ENCODE measurements around the gene NTN3.

The NTN3 gene

GRCh38 chr16:2455081-2455845, 15.8 kb upstream of the NTN3 start:
- no peak overlapping the region for H3K23ac ChIP-seq (ENCODE audit: low read length in 2 of 2)
- no peak for DNase-seq

GRCh38 chr16:2456551-2457153, 14.4 kb upstream of the NTN3 start:
- Histone ChIP-seq H2BK12ac (ENCODE audit: low read length in 2 of 2) (no peak overlapping the region), H4K91ac (ENCODE audit: low read length) (no peak overlapping the region), H3K9ac (ENCODE audit: low read length) (no peak overlapping the region), H3K27me3 (ENCODE audit: control insufficient read depth in 1 of 2, insufficient read depth in 1 of 2, low read length in 2 of 2) (no peaks in the 10 kb centered on the region), H3K4me3 (ENCODE audit: insufficient read depth in 1 of 2, low read depth in 1 of 2, low read length in 2 of 2) (no peak overlapping the region), H3K14ac (ENCODE audit: low read length in 2 of 2) (no peak overlapping the region), H3K36me3 (ENCODE audit: control insufficient read depth in 1 of 2, insufficient read depth in 2 of 2, low read depth in 1 of 2, low read length in 2 of 2) (peaks cover 40 to 50% of the 10 kb centered on the region in 2 experiments), H3K23ac (ENCODE audit: low read length in 2 of 2) (no peak overlapping the region), H4K8ac (ENCODE audit: low read length) (no peak overlapping the region), H3K9me3 (ENCODE audit: control insufficient read depth, low read length) (no peaks in the 10 kb centered on the region), H2AK5ac (ENCODE audit: low read length, severe bottlenecking) (no peak overlapping the region), H3K79me1 (replicated peaks; ENCODE audit: low read length, poor library complexity, severe bottlenecking) (peaks cover 40% of the 10 kb centered on the region), H2BK120ac (ENCODE audit: low read depth, low read length) (no peak overlapping the region), H2AFZ (ENCODE audit: low read depth, low read length) (no peak overlapping the region), H3K27ac (ENCODE audit: low read length, poor library complexity, severe bottlenecking) (no peak overlapping the region), H3K18ac (ENCODE audit: low read depth in 1 of 2, low read length in 2 of 2) (no peak overlapping the region), H3K4me2 (ENCODE audit: low read length, poor library complexity, severe bottlenecking) (no peak overlapping the region), H2BK5ac (ENCODE audit: low read depth, low read length, poor library complexity, severe bottlenecking) (no peak overlapping the region), H3K4me1 (ENCODE audit: control insufficient read depth, insufficient read depth, low read depth, low read length) (peaks cover 30% of the 10 kb centered on the region), H2BK15ac (ENCODE audit: low read depth, poor library complexity, severe bottlenecking) (peak overlapping the region; percentile 12), H3K4ac (ENCODE audit: low read depth in 1 of 2, low read length in 2 of 2) (no peak overlapping the region)
- 95% methylated on average over 21 of the region's 21 CpGs for WGBS
- DNase-seq: no peak

More at GRCh38 chr16:2455081-2455845, 15.8 kb upstream of the NTN3 start:
- no peak overlapping the region for H4K91ac ChIP-seq (ENCODE audit: low read length)
- no peak overlapping the region for H2BK5ac ChIP-seq (ENCODE audit: low read depth, low read length, poor library complexity, severe bottlenecking)
- no peak overlapping the region for H2AK5ac ChIP-seq (ENCODE audit: low read length, severe bottlenecking)
- H3K14ac ChIP-seq (ENCODE audit: low read length in 2 of 2): no peak overlapping the region
- H3K9me3 ChIP-seq (ENCODE audit: control insufficient read depth, low read length): no peaks in the 10 kb centered on the region
- H3K79me1 ChIP-seq (replicated peaks; ENCODE audit: low read length, poor library complexity, severe bottlenecking): peaks cover 28% of the 10 kb centered on the region
- no peak overlapping the region for H3K4me3 ChIP-seq (ENCODE audit: insufficient read depth in 1 of 2, low read depth in 1 of 2, low read length in 2 of 2)
- H3K36me3 ChIP-seq (ENCODE audit: control insufficient read depth in 1 of 2, insufficient read depth in 2 of 2, low read depth in 1 of 2, low read length in 2 of 2): peaks cover 40 to 62% of the 10 kb centered on the region in 2 experiments
- no peaks in the 10 kb centered on the region for H3K27me3 ChIP-seq (ENCODE audit: control insufficient read depth in 1 of 2, insufficient read depth in 1 of 2, low read length in 2 of 2)
- H2BK120ac ChIP-seq (ENCODE audit: low read depth, low read length): no peak overlapping the region
- H3K18ac ChIP-seq (ENCODE audit: low read depth in 1 of 2, low read length in 2 of 2): no peak overlapping the region
- no peak overlapping the region for H2BK12ac ChIP-seq (ENCODE audit: low read length in 2 of 2)
- peaks cover 29% of the 10 kb centered on the region for H3K4me1 ChIP-seq (ENCODE audit: control insufficient read depth, insufficient read depth, low read depth, low read length)
- 97% methylated on average over 28 of the region's 28 CpGs for WGBS
- H3K9ac ChIP-seq (ENCODE audit: low read length): no peak overlapping the region
- H2AFZ ChIP-seq (ENCODE audit: low read depth, low read length): no peak overlapping the region
- H3K27ac ChIP-seq (ENCODE audit: low read length, poor library complexity, severe bottlenecking): no peak overlapping the region
- H2BK15ac ChIP-seq (ENCODE audit: low read depth, poor library complexity, severe bottlenecking): no peak overlapping the region
- no peak overlapping the region for H3K4ac ChIP-seq (ENCODE audit: low read depth in 1 of 2, low read length in 2 of 2)
- no peak overlapping the region for H3K4me2 ChIP-seq (ENCODE audit: low read length, poor library complexity, severe bottlenecking)
- H4K8ac ChIP-seq (ENCODE audit: low read length): no peak overlapping the region

- H2BK120ac ChIP-seq (ENCODE audit: low read depth, low read length): no peak overlapping the region
- H3K9ac ChIP-seq (ENCODE audit: low read length): no peak overlapping the region
- H2BK5ac ChIP-seq (ENCODE audit: low read depth, low read length, poor library complexity, severe bottlenecking): no peak overlapping the region
- peaks cover 40 to 44% of the 10 kb centered on the region in 2 experiments for H3K36me3 ChIP-seq (ENCODE audit: control insufficient read depth in 1 of 2, insufficient read depth in 2 of 2, low read depth in 1 of 2, low read length in 2 of 2)
- H4K8ac ChIP-seq (ENCODE audit: low read length): no peak overlapping the region
- H3K4me1 ChIP-seq (ENCODE audit: control insufficient read depth, insufficient read depth, low read depth, low read length): peaks cover 24% of the 10 kb centered on the region
- 94% methylated on average over 13 of the region's 13 CpGs for WGBS
- H3K27me3 ChIP-seq (ENCODE audit: control insufficient read depth in 1 of 2, insufficient read depth in 1 of 2, low read length in 2 of 2): no peaks in the 10 kb centered on the region
- H3K4me3 ChIP-seq (ENCODE audit: insufficient read depth in 1 of 2, low read depth in 1 of 2, low read length in 2 of 2): no peak overlapping the region
- H2AK5ac ChIP-seq (ENCODE audit: low read length, severe bottlenecking): no peak overlapping the region
- no peak for DNase-seq
- no peak overlapping the region for H2BK15ac ChIP-seq (ENCODE audit: low read depth, poor library complexity, severe bottlenecking)
- H3K27ac ChIP-seq (ENCODE audit: low read length, poor library complexity, severe bottlenecking): no peak overlapping the region
- no peak overlapping the region for H3K14ac ChIP-seq (ENCODE audit: low read length in 2 of 2)
- H3K9me3 ChIP-seq (ENCODE audit: control insufficient read depth, low read length): no peaks in the 10 kb centered on the region
- H3K4ac ChIP-seq (ENCODE audit: low read depth in 1 of 2, low read length in 2 of 2): no peak overlapping the region
- H2AFZ ChIP-seq (ENCODE audit: low read depth, low read length): no peak overlapping the region
- no peak overlapping the region for H3K23ac ChIP-seq (ENCODE audit: low read length in 2 of 2)
- H3K79me1 ChIP-seq (replicated peaks; ENCODE audit: low read length, poor library complexity, severe bottlenecking): peaks cover 40% of the 10 kb centered on the region
- no peak overlapping the region for H2BK12ac ChIP-seq (ENCODE audit: low read length in 2 of 2)
- no peak overlapping the region for H3K18ac ChIP-seq (ENCODE audit: low read depth in 1 of 2, low read length in 2 of 2)
- no peak overlapping the region for H3K4me2 ChIP-seq (ENCODE audit: low read length, poor library complexity, severe bottlenecking)
- no peak overlapping the region for H4K91ac ChIP-seq (ENCODE audit: low read length)
Observed at GRCh38 chr16:2457267-2457666, 13.8 kb upstream of the NTN3 start.

GRCh38 chr16:2457946-2458345, 13.2 kb upstream of the NTN3 start:
- WGBS: 76% methylated on average over 7 of the region's 7 CpGs
- H3K14ac ChIP-seq (ENCODE audit: low read length in 2 of 2): no peak overlapping the region
- H3K4me2 ChIP-seq (ENCODE audit: low read length, poor library complexity, severe bottlenecking): no peak overlapping the region
- H3K23ac ChIP-seq (ENCODE audit: low read length in 2 of 2): no peak overlapping the region
- H2BK15ac ChIP-seq (ENCODE audit: low read depth, poor library complexity, severe bottlenecking): no peak overlapping the region
- H3K9ac ChIP-seq (ENCODE audit: low read length): no peak overlapping the region
- no peak overlapping the region for H3K4ac ChIP-seq (ENCODE audit: low read depth in 1 of 2, low read length in 2 of 2)
- no peak overlapping the region for H2BK12ac ChIP-seq (ENCODE audit: low read length in 2 of 2)
- H3K79me1 ChIP-seq (replicated peaks; ENCODE audit: low read length, poor library complexity, severe bottlenecking): peaks cover 36% of the 10 kb centered on the region
- no peak overlapping the region for H3K4me3 ChIP-seq (ENCODE audit: insufficient read depth in 1 of 2, low read depth in 1 of 2, low read length in 2 of 2)
- H4K91ac ChIP-seq (ENCODE audit: low read length): no peak overlapping the region
- H3K27me3 ChIP-seq (ENCODE audit: control insufficient read depth in 1 of 2, insufficient read depth in 1 of 2, low read length in 2 of 2): no peaks in the 10 kb centered on the region
- no peak overlapping the region for H3K27ac ChIP-seq (ENCODE audit: low read length, poor library complexity, severe bottlenecking)
- no peak overlapping the region for H2BK5ac ChIP-seq (ENCODE audit: low read depth, low read length, poor library complexity, severe bottlenecking)
- no peak overlapping the region for H2AK5ac ChIP-seq (ENCODE audit: low read length, severe bottlenecking)
- H2AFZ ChIP-seq (ENCODE audit: low read depth, low read length): no peak overlapping the region
- H3K4me1 ChIP-seq (ENCODE audit: control insufficient read depth, insufficient read depth, low read depth, low read length): peaks cover 26% of the 10 kb centered on the region
- no peak overlapping the region for H4K8ac ChIP-seq (ENCODE audit: low read length)
- no peak overlapping the region for H2BK120ac ChIP-seq (ENCODE audit: low read depth, low read length)
- no peak for DNase-seq
- no peak overlapping the region for H3K18ac ChIP-seq (ENCODE audit: low read depth in 1 of 2, low read length in 2 of 2)
- peaks cover 33 to 43% of the 10 kb centered on the region in 2 experiments for H3K36me3 ChIP-seq (ENCODE audit: control insufficient read depth in 1 of 2, insufficient read depth in 2 of 2, low read depth in 1 of 2, low read length in 2 of 2)
- no peaks in the 10 kb centered on the region for H3K9me3 ChIP-seq (ENCODE audit: control insufficient read depth, low read length)

Measured in mesenchymal stem cell (in vitro differentiated cells and primary cell).